ENCODE results near the gene KRT15.
"Not testable (repeated sequence)": the region's sequence is repeated elsewhere in the genome, so short reads cannot be mapped to it uniquely, and the experiment has no call there.

KRT15 gene

GRCh38 chr17:41545829-41546410 is 27.2 kb upstream of the KRT15 start:
- H3K4me3 ChIP-seq (ENCODE audit: control insufficient read depth, low read depth, low read length) = no peak overlapping the region
- no peak for DNase-seq (ENCODE audit: low read depth)
- no peak for TF ChIP-seq CTCF (conservative IDR thresholded peaks at IDR 0.05; ENCODE audit: control insufficient read depth, insufficient read depth, low read depth, low read length)

- DNase-seq (ENCODE audit: low read depth) = no peak
- TF ChIP-seq CTCF (conservative IDR thresholded peaks at IDR 0.05; ENCODE audit: control insufficient read depth, insufficient read depth, low read depth, low read length) = no peak
Observed at GRCh38 chr17:41544935-41545334, 26.2 kb upstream of the KRT15 start.

GRCh38 chr17:41544491-41544892 is 25.8 kb upstream of the KRT15 start:
- no peak overlapping the region for H3K4me3 ChIP-seq (ENCODE audit: control insufficient read depth, low read depth, low read length)
- DNase-seq (ENCODE audit: low read depth) = no peak
- TF ChIP-seq CTCF (conservative IDR thresholded peaks at IDR 0.05; ENCODE audit: control insufficient read depth, insufficient read depth, low read depth, low read length) = no peak

More at GRCh38 chr17:41544935-41545334, 26.2 kb upstream of the KRT15 start:
- H3K4me3 ChIP-seq (ENCODE audit: control insufficient read depth, low read depth, low read length) = no peak overlapping the region

DNA sequence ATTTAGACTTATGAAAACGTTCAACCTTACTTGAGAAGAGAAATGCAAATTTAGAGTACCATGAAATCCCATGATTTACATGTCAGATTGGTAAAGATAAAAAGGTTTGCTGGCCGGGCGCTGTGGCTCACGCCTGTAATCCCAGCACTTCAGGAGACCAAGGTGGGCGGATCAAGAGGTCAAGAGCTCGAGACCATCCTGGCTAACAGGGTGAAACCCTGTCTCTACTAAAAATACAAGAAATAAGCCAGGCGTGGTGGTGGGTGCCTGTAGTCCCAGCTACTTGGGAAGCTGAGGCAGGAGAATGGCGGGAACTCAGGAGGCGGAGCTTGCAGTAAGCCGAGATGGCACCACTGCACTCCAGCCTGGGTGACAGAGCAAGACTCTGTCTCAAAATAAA is 24.1 kb upstream of the KRT15 start:
- DNase-seq (ENCODE audit: low read depth); H3K4me3 ChIP-seq (ENCODE audit: control insufficient read depth, low read depth, low read length): not testable (repeated sequence)

- H3K4me3 ChIP-seq (ENCODE audit: control insufficient read depth, low read depth, low read length) = no peak overlapping the region
- no peak for TF ChIP-seq CTCF (conservative IDR thresholded peaks at IDR 0.05; ENCODE audit: control insufficient read depth, insufficient read depth, low read depth, low read length)
- DNase-seq (ENCODE audit: low read depth) = no peak
Observed at GRCh38 chr17:41542357-41542756, 23.7 kb upstream of the KRT15 start.

GRCh38 chr17:41540921-41541625 is 22.4 kb upstream of the KRT15 start:
- no peak overlapping the region for H3K4me3 ChIP-seq (ENCODE audit: control insufficient read depth, low read depth, low read length)
- no peak for TF ChIP-seq CTCF (conservative IDR thresholded peaks at IDR 0.05; ENCODE audit: control insufficient read depth, insufficient read depth, low read depth, low read length)
- DNase-seq (ENCODE audit: low read depth) = no peak

DNA sequence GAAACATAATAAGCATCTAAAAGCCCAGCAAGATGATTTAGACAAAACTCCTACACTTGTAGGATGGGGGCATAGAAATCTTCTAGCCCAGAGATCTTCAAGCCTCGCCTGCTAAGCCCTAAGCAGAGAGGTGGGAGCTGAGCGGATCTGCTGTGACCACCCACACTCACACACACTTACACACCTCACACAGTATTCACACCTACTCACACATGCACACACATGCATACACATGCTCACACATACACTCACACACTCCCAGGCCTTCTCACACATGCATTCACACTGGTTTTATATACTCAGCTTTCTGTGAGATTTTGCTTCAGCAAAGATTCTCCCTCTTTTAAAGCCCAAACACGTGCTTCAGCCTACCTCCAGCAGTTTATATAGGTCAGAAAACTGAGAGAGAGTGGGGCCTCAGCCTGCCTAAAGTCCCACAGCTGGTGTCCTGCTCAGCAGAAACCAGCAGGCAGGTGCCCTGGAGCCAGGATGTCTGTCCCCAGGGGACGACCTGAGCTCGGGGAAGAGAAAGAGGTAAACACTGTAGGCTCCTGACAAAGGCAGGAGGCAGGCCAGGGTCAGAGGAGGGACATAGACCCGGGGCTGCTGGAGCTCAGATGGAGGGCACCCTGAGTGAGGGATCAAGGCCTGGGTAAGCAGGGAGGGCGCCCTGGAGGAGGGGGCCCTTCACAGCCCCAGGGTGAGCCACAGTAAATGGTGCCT is 21.4 kb upstream of the KRT15 start:
- no peak for TF ChIP-seq CTCF (conservative IDR thresholded peaks at IDR 0.05; ENCODE audit: control insufficient read depth, insufficient read depth, low read depth, low read length)
- no peak overlapping the region for H3K4me3 ChIP-seq (ENCODE audit: control insufficient read depth, low read depth, low read length)
- DNase-seq (ENCODE audit: low read depth) = no peak

Measured in fibroblast of mammary gland (primary cell).